ENCODE results near the gene TIMP4.

TIMP4 gene

DNA sequence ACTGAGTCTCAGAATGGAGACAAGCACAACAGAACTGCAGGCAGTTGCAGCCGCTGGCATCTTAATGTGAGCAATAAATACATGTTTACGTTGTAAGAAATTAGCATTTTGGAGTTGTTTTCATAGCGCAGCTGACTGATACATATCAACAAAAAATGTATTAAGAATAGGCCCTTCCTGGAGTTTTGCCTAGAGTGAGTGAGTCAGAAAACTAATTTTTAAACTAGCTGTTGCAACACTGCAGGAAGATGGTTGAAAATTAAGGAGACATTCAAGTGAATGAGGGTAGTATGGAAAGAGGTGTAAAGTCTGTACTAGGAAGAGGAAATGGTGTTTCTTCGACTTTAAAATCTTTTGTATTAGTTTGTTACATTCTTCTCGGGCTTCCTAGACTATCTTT is 39.6 kb upstream of the TIMP4 start:
- no peak for ATAC-seq (ENCODE audit: insufficient read depth, low read depth)
- Histone ChIP-seq H3K79me2 (ENCODE audit: insufficient read depth, low read length) (no peaks in the 10 kb centered on the region), H3K36me3 (ENCODE audit: insufficient read depth, low read length) (no peaks in the 10 kb centered on the region), H3K27me3 (ENCODE audit: insufficient read depth, low read length, poor library complexity) (no peaks in the 10 kb centered on the region), H4K20me1 (ENCODE audit: insufficient read depth, low read length) (no peaks in the 10 kb centered on the region), H3K9ac (ENCODE audit: low read depth, low read length) (no peak overlapping the region), H3K4me2 (ENCODE audit: insufficient read depth, low read length) (no peak overlapping the region), H2AFZ (ENCODE audit: low read depth, low read length) (no peak overlapping the region), H3K4me3 (ENCODE audit: low read depth in 1 of 2, low read length in 2 of 2) (no peak overlapping the region), H3K27ac (ENCODE audit: low read length) (no peak overlapping the region), H3K9me3 (ENCODE audit: insufficient read depth, low read length, severe bottlenecking) (no peaks in the 10 kb centered on the region), H3K4me1 (ENCODE audit: insufficient read depth, low read length) (peaks cover 12% of the 10 kb centered on the region; the same call in 1 of the 2 replicates)
- TF ChIP-seq, protein P1, sequence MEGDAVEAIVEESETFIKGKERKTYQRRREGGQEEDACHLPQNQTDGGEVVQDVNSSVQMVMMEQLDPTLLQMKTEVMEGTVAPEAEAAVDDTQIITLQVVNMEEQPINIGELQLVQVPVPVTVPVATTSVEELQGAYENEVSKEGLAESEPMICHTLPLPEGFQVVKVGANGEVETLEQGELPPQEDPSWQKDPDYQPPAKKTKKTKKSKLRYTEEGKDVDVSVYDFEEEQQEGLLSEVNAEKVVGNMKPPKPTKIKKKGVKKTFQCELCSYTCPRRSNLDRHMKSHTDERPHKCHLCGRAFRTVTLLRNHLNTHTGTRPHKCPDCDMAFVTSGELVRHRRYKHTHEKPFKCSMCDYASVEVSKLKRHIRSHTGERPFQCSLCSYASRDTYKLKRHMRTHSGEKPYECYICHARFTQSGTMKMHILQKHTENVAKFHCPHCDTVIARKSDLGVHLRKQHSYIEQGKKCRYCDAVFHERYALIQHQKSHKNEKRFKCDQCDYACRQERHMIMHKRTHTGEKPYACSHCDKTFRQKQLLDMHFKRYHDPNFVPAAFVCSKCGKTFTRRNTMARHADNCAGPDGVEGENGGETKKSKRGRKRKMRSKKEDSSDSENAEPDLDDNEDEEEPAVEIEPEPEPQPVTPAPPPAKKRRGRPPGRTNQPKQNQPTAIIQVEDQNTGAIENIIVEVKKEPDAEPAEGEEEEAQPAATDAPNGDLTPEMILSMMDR (IDR thresholded peaks at IDR 0.05; ENCODE audit: borderline replicate concordance, extremely low read depth, low read length, poor library complexity, severe bottlenecking) = no peak
- no peak for TF ChIP-seq EZH2 (IDR thresholded peaks at IDR 0.05; ENCODE audit: borderline replicate concordance, low read depth, low read length, severe bottlenecking)
- DNase-seq = no peak

DNA sequence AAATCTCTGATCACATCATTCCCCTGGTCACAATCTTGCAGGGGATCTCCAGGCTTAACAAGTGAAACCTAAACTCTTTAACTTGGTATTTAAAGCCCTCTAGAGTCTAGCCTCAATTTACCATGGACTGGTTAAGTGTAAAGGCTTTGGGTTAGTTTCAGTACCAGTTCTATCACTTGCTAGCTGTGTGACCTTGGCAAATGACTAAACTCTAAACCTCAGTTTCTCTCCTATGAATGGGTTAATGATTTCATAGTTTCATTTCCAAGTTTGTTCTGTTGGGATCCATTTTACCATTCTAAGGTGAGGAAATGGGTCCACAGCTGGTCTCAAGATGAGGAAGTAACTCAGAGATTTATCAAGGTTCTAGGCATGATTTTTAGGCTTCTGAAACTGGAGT is 38.8 kb upstream of the TIMP4 start:
- Histone ChIP-seq H3K27me3 (ENCODE audit: insufficient read depth, low read length, poor library complexity) (no peaks in the 10 kb centered on the region), H3K9me3 (ENCODE audit: insufficient read depth, low read length, severe bottlenecking) (no peaks in the 10 kb centered on the region), H4K20me1 (ENCODE audit: insufficient read depth, low read length) (no peaks in the 10 kb centered on the region), H3K9ac (ENCODE audit: low read depth, low read length) (no peak overlapping the region), H3K27ac (ENCODE audit: low read length) (no peak overlapping the region), H3K79me2 (ENCODE audit: insufficient read depth, low read length) (no peaks in the 10 kb centered on the region), H3K36me3 (ENCODE audit: insufficient read depth, low read length) (no peaks in the 10 kb centered on the region), H3K4me1 (ENCODE audit: insufficient read depth, low read length) (peaks cover 15% of the 10 kb centered on the region; the same call in 1 of the 2 replicates), H2AFZ (ENCODE audit: low read depth, low read length) (no peak overlapping the region), H3K4me3 (ENCODE audit: low read depth in 1 of 2, low read length in 2 of 2) (no peak overlapping the region), H3K4me2 (ENCODE audit: insufficient read depth, low read length) (no peak overlapping the region)
- no peak for ATAC-seq (ENCODE audit: insufficient read depth, low read depth)
- no peak for DNase-seq
- no peak for TF ChIP-seq EZH2 (IDR thresholded peaks at IDR 0.05; ENCODE audit: borderline replicate concordance, low read depth, low read length, severe bottlenecking)
- TF ChIP-seq, protein P1 (IDR thresholded peaks at IDR 0.05; ENCODE audit: borderline replicate concordance, extremely low read depth, low read length, poor library complexity, severe bottlenecking) = no peak

DNA sequence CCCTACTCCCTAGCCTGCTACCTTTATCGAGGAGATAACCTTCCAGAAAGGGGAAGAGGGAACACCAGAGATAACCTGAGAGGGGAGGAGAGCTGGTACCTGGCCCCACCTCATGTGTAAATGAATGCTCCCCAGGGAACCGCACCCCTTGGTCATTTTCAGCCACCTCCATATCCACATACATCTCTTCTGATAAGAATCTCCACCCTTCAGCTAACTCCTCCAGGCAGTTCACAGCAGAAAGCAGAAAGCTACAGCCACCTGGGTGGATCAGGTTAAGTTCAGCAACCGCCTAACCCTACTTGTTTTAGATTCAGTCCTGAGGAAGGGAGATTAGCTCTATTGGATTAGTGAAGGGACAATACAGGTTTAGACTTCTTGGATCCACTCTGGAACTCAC is 38.0 kb upstream of the TIMP4 start:
- Histone ChIP-seq H3K36me3 (ENCODE audit: insufficient read depth, low read length) (no peaks in the 10 kb centered on the region), H3K4me3 (ENCODE audit: low read depth in 1 of 2, low read length in 2 of 2) (no peak overlapping the region), H3K4me1 (ENCODE audit: insufficient read depth, low read length) (peaks cover 15% of the 10 kb centered on the region; the same call in 1 of the 2 replicates), H3K9me3 (ENCODE audit: insufficient read depth, low read length, severe bottlenecking) (no peaks in the 10 kb centered on the region), H3K4me2 (ENCODE audit: insufficient read depth, low read length) (no peak overlapping the region), H3K9ac (ENCODE audit: low read depth, low read length) (no peak overlapping the region), H2AFZ (ENCODE audit: low read depth, low read length) (no peak overlapping the region), H3K79me2 (ENCODE audit: insufficient read depth, low read length) (no peaks in the 10 kb centered on the region), H3K27ac (ENCODE audit: low read length) (no peak overlapping the region), H3K27me3 (ENCODE audit: insufficient read depth, low read length, poor library complexity) (no peaks in the 10 kb centered on the region), H4K20me1 (ENCODE audit: insufficient read depth, low read length) (no peaks in the 10 kb centered on the region)
- TF ChIP-seq EZH2 (IDR thresholded peaks at IDR 0.05; ENCODE audit: borderline replicate concordance, low read depth, low read length, severe bottlenecking) = no peak
- TF ChIP-seq, protein P1 (IDR thresholded peaks at IDR 0.05; ENCODE audit: borderline replicate concordance, extremely low read depth, low read length, poor library complexity, severe bottlenecking) = no peak
- ATAC-seq (ENCODE audit: insufficient read depth, low read depth) = no peak
- DNase-seq = no peak

DNA sequence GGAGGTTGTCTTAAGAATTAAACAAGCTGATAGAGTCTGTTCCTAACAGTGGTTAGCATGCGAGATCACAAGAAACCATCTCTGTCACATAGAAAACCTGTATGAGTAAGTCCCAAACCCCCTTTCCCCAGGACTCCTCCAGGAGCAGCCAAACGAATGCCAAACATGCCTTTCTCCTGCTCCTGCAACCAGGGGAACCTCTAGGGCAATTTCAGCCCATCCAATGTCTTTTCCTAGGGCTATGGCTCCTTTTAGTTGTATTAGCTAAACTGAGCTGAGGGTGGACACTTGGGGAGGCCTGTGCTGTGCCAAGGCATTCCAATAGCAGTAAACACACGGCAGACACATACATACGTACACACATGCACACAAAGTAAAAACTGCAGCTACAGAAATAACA is 36.5 kb upstream of the TIMP4 start:
- H3K9me3 ChIP-seq (ENCODE audit: insufficient read depth, low read length, severe bottlenecking) = no peaks in the 10 kb centered on the region
- no peak overlapping the region for H2AFZ ChIP-seq (ENCODE audit: low read depth, low read length)
- H3K27ac ChIP-seq (ENCODE audit: low read length) = no peak overlapping the region

More for the DNA sequence above, 36.5 kb upstream of the TIMP4 start:
- H3K4me2 ChIP-seq (ENCODE audit: insufficient read depth, low read length) = no peak overlapping the region
- no peak overlapping the region for H3K4me3 ChIP-seq (ENCODE audit: low read depth in 1 of 2, low read length in 2 of 2)
- no peak for ATAC-seq (ENCODE audit: insufficient read depth, low read depth)
- no peaks in the 10 kb centered on the region for H3K27me3 ChIP-seq (ENCODE audit: insufficient read depth, low read length, poor library complexity)
- TF ChIP-seq EZH2 (IDR thresholded peaks at IDR 0.05; ENCODE audit: borderline replicate concordance, low read depth, low read length, severe bottlenecking) = no peak
- TF ChIP-seq, protein P1 (IDR thresholded peaks at IDR 0.05; ENCODE audit: borderline replicate concordance, extremely low read depth, low read length, poor library complexity, severe bottlenecking) = no peak
- no peaks in the 10 kb centered on the region for H4K20me1 ChIP-seq (ENCODE audit: insufficient read depth, low read length)
- H3K4me1 ChIP-seq (ENCODE audit: insufficient read depth, low read length) = peaks cover 15% of the 10 kb centered on the region; the same call in 1 of the 2 replicates
- no peaks in the 10 kb centered on the region for H3K36me3 ChIP-seq (ENCODE audit: insufficient read depth, low read length)
- H3K9ac ChIP-seq (ENCODE audit: low read depth, low read length) = no peak overlapping the region
- no peaks in the 10 kb centered on the region for H3K79me2 ChIP-seq (ENCODE audit: insufficient read depth, low read length)
- no peak for DNase-seq

Measured in DND-41 (cell line).